Measurements from ENCODE around the gene ADCY5.

ADCY5 gene

DNA sequence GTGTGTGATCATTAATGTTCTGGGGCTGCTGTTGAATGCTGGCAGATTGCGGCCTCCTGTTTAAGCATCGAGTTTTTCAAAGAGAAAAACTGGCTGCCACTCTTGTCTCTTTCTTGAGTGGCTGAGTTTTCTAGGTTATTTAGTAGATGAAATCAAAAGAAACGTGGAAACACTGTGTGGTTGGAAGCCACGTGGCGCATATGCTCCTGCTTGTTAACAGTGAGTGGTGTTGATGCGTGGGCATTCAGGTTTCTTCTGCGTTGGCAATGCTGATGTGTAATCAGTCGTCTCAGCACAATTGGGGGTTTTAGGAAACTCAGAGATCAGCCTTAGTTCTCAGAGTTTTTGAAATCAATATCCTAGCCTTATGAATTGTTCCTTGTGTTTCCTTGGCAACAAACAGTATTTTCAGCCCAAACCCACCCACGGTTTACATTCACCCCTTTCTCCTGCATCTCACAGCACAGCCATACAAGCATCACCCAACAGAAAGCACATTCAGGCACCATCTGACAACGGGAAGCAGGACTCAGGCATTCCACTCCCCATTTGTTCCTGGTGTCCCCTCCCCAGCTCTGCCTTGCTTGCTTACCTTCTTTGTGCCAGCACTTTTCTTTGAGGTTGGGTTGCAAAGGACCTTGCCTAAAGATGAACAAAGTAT, 172.4 kb downstream of the ADCY5 start:
- Histone ChIP-seq H2AFZ (ENCODE audit: low read length, unreplicated experiment) (no peak overlapping the region), H3K4me3 (ENCODE audit: low read depth, low read length) (no peak overlapping the region), H3K36me3 (ENCODE audit: insufficient read depth, low read length) (peaks cover 7% of the 10 kb centered on the region), H3K79me2 (ENCODE audit: control insufficient read depth, insufficient read depth, low read length, unreplicated experiment) (no peaks in the 10 kb centered on the region), H3K27me3 (ENCODE audit: insufficient read depth, low read length) (no peaks in the 10 kb centered on the region), H3K27ac (ENCODE audit: low read depth, low read length) (no peak overlapping the region), H3K4me1 (ENCODE audit: control insufficient read depth, insufficient read depth, low read length, unreplicated experiment) (peaks cover 24% of the 10 kb centered on the region)

DNA sequence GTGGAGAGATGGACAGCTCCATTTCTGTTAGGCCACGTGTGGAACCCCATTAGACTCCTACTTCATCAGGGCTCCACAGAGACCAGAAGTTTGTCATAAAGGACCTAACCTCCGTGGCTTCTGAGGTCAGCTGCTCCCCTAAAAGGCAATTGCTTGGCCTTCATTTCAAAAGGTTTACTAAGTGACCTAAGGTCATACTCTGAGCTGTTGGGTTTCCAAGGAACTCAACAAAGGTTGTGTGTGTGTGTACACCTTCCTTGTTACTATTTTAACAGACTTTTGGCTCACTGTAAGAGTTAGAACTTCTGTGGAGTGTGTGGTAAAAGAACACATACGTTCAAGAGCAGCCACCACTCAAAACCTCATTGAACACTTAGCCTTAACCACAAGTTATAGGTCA, 173.2 kb downstream of the ADCY5 start:
- peaks cover 28% of the 10 kb centered on the region for H3K4me1 ChIP-seq (ENCODE audit: control insufficient read depth, insufficient read depth, low read length, unreplicated experiment)
- H3K27ac ChIP-seq (ENCODE audit: low read depth, low read length), result no peak overlapping the region
- no peak overlapping the region for H3K4me3 ChIP-seq (ENCODE audit: low read depth, low read length)
- H3K27me3 ChIP-seq (ENCODE audit: insufficient read depth, low read length), result no peaks in the 10 kb centered on the region
- no peak overlapping the region for H2AFZ ChIP-seq (ENCODE audit: low read length, unreplicated experiment)
- peaks cover 7% of the 10 kb centered on the region for H3K36me3 ChIP-seq (ENCODE audit: insufficient read depth, low read length)
- no peaks in the 10 kb centered on the region for H3K79me2 ChIP-seq (ENCODE audit: control insufficient read depth, insufficient read depth, low read length, unreplicated experiment)

DNA sequence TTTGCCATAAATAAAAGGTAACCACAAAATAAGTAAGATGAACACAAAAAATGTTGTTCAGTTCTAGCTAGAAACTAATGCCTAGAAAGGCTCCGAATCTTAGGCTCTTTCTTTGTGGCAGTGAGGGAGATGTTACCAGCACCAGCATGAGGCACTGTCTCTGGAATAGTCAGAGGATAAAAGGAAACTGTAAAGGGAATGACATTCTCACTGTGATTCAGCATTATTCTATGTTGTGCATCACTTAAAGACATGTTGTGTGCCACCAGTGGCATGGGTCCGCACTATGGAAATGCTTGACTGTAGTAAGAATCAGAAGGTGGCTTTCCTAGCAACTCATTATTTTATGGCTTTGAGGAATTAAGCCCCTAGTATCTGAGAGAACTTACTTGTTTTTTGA, 176.3 kb downstream of the ADCY5 start:
- Histone ChIP-seq H3K79me2 (ENCODE audit: control insufficient read depth, insufficient read depth, low read length, unreplicated experiment) (no peaks in the 10 kb centered on the region), H3K36me3 (ENCODE audit: insufficient read depth, low read length) (peaks cover 7% of the 10 kb centered on the region), H3K27me3 (ENCODE audit: insufficient read depth, low read length) (no peaks in the 10 kb centered on the region), H3K4me1 (ENCODE audit: control insufficient read depth, insufficient read depth, low read length, unreplicated experiment) (peaks cover 28% of the 10 kb centered on the region), H3K4me3 (ENCODE audit: low read depth, low read length) (peak overlapping the region; percentile 52; the same call in 1 of the 2 replicates), H2AFZ (ENCODE audit: low read length, unreplicated experiment) (peak overlapping the region; percentile 90), H3K27ac (ENCODE audit: low read depth, low read length) (peak overlapping the region; percentile 100)

DNA sequence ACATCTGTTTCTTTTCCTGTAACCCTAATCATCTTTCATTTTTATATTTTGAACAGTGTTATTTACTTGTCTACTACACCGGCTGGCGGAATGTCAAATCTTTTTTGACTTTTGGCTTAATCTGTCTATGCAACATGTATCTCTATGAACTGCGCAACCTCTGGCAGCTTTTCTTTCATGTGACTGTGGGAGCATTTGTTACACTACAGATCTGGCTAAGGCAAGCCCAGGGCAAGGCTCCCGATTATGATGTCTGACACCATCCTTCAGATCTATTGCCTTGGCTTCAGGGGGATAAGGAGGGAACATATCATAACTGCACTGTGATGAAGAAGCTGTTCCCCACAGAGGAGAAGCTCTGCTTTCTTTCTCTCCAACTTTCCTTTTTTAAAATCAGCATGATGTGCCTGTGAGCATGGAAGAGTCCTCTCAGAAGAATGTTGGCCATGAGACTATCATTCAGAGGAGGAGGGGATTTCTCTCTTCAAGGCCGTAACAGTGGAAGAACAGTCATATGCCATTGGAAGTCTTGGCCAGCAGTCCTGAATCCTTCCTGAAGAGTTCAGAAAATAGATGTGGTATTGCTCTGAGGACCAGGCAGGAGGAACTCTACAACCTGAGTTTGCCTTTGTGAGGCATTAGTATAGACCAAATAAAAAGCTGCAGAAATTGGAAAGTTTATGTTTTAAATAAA, 177.3 kb downstream of the ADCY5 start:
- no peak overlapping the region for H2AFZ ChIP-seq (ENCODE audit: low read length, unreplicated experiment)

DNA sequence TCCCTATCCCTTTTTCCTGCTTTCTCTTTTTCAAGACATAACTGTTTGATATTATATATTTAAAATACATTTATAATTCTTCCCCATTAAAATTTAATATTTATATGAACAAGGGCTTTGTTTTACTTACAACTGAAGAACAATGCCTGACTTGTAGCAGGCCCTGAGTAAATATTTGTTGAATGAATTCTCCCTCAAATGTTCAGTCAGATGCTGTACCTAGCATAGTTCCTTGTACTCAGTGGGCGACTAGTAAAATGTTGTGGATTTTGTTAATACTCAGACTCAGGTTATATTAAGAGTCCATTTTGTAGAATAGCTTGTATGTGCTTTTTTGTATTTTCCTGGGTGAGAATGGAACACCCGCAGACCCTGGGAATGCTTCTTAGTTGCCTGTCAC, 178.1 kb downstream of the ADCY5 start:
- no peak overlapping the region for H2AFZ ChIP-seq (ENCODE audit: low read length, unreplicated experiment)
- H3K4me3 ChIP-seq (ENCODE audit: low read depth, low read length), result no peak overlapping the region
- H3K4me1 ChIP-seq (ENCODE audit: control insufficient read depth, insufficient read depth, low read length, unreplicated experiment), result peaks cover 28% of the 10 kb centered on the region
- H3K27me3 ChIP-seq (ENCODE audit: insufficient read depth, low read length), result no peaks in the 10 kb centered on the region
- no peak overlapping the region for H3K27ac ChIP-seq (ENCODE audit: low read depth, low read length)
- H3K36me3 ChIP-seq (ENCODE audit: insufficient read depth, low read length), result peaks cover 24% of the 10 kb centered on the region
- no peaks in the 10 kb centered on the region for H3K79me2 ChIP-seq (ENCODE audit: control insufficient read depth, insufficient read depth, low read length, unreplicated experiment)

More for the DNA sequence above, 177.3 kb downstream of the ADCY5 start:
- Histone ChIP-seq H3K4me3 (ENCODE audit: low read depth, low read length) (no peak overlapping the region; the same call in 1 of the 2 replicates), H3K36me3 (ENCODE audit: insufficient read depth, low read length) (peaks cover 16% of the 10 kb centered on the region), H3K4me1 (ENCODE audit: control insufficient read depth, insufficient read depth, low read length, unreplicated experiment) (peaks cover 28% of the 10 kb centered on the region), H3K27ac (ENCODE audit: low read depth, low read length) (peak overlapping the region; percentile 100), H3K79me2 (ENCODE audit: control insufficient read depth, insufficient read depth, low read length, unreplicated experiment) (no peaks in the 10 kb centered on the region), H3K27me3 (ENCODE audit: insufficient read depth, low read length) (no peaks in the 10 kb centered on the region)

DNA sequence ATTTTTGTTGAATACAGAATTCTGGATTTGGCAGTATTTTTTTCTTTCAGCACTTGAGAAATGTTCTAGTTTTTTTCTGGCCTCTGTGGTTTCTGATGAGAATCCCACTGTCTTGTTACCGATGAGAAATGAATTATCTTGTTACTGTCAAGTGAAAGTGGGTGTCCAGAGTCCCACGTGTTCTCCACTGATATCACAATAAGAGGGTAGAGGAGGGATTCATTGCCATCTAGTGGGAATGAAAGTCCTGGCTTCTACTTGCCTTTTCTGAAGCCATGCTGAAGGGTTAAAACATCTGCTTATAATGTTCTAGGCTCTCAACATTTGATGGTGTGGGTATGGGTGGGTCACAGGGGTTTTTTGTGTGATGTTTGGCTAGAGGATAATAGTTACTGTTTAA, 181.1 kb downstream of the ADCY5 start:
- Histone ChIP-seq H2AFZ (ENCODE audit: low read length, unreplicated experiment) (no peak overlapping the region), H3K27ac (ENCODE audit: low read depth, low read length) (no peak overlapping the region), H3K27me3 (ENCODE audit: insufficient read depth, low read length) (no peaks in the 10 kb centered on the region), H3K4me3 (ENCODE audit: low read depth, low read length) (no peak overlapping the region), H3K36me3 (ENCODE audit: insufficient read depth, low read length) (peaks cover 43% of the 10 kb centered on the region), H3K4me1 (ENCODE audit: control insufficient read depth, insufficient read depth, low read length, unreplicated experiment) (peaks cover 17% of the 10 kb centered on the region), H3K79me2 (ENCODE audit: control insufficient read depth, insufficient read depth, low read length, unreplicated experiment) (no peaks in the 10 kb centered on the region)

DNA sequence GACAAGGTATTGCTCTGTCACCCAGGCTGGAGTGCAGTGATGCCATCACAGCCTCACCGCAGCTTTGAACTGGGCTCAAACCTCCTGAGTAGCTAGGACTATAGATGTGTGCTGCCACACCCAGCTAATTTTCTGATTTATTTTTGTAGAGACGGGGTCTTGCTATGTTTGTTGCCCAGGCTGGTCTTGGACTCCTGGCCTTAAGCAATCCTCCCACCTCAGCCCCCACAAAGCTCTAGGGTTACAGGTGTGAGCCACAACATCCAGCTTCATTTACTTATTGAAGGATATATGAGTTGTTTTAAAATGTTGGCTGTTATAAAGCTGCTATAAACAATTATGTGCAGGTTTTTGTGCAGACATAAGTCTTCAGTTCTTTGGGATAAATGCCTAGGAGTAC, 184.9 kb downstream of the ADCY5 start:
- Histone ChIP-seq H3K27ac (ENCODE audit: low read depth, low read length) (no peak overlapping the region), H3K27me3 (ENCODE audit: insufficient read depth, low read length) (no peaks in the 10 kb centered on the region), H3K4me3 (ENCODE audit: low read depth, low read length) (no peak overlapping the region), H3K79me2 (ENCODE audit: control insufficient read depth, insufficient read depth, low read length, unreplicated experiment) (no peaks in the 10 kb centered on the region), H3K36me3 (ENCODE audit: insufficient read depth, low read length) (peaks cover 36% of the 10 kb centered on the region), H2AFZ (ENCODE audit: low read length, unreplicated experiment) (no peak overlapping the region), H3K4me1 (ENCODE audit: control insufficient read depth, insufficient read depth, low read length, unreplicated experiment) (no peaks in the 10 kb centered on the region)

DNA sequence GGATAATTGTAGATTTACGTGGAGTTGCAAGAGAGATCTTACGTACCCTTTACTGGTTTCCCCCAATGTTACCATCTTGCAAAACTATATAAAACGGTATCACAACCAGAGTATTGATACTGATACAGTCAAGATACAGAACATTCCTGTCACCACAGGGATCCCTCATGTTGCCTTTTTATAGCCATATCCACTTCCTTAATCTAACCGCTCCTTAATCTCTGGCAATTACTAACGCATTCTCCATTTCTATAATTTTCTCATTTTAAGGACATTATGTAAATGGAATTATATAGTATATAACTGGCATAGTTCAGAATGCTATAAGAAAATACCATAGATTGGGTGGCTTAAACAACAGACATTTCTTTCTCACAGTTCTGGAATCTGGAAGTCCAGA, 186.0 kb downstream of the ADCY5 start:
- H3K27me3 ChIP-seq (ENCODE audit: insufficient read depth, low read length), result no peaks in the 10 kb centered on the region
- H3K79me2 ChIP-seq (ENCODE audit: control insufficient read depth, insufficient read depth, low read length, unreplicated experiment), result no peaks in the 10 kb centered on the region
- H2AFZ ChIP-seq (ENCODE audit: low read length, unreplicated experiment), result no peak overlapping the region
- peaks cover 36% of the 10 kb centered on the region for H3K36me3 ChIP-seq (ENCODE audit: insufficient read depth, low read length)
- H3K27ac ChIP-seq (ENCODE audit: low read depth, low read length), result no peak overlapping the region
- no peak overlapping the region for H3K4me3 ChIP-seq (ENCODE audit: low read depth, low read length)
- H3K4me1 ChIP-seq (ENCODE audit: control insufficient read depth, insufficient read depth, low read length, unreplicated experiment), result no peaks in the 10 kb centered on the region

DNA sequence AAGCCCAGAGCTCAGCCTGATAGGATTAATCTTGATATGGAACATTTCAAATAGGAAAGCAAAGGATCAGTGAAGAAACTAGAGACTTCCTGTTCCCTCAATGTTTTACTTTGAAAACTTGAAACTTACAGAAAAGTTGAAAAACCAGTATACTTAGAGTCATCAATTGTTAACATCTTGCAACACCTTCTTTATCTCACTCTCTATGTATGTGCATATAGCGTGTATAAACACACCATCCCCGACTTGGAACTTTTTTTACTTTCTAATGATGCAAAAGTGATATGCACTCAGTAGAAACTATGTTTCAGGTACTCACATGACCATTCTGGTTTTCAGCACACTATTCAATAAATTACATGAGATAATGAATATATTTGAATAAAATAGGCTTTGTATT, 186.7 kb downstream of the ADCY5 start:
- H2AFZ ChIP-seq (ENCODE audit: low read length, unreplicated experiment), result no peak overlapping the region
- H3K4me3 ChIP-seq (ENCODE audit: low read depth, low read length), result no peak overlapping the region
- H3K79me2 ChIP-seq (ENCODE audit: control insufficient read depth, insufficient read depth, low read length, unreplicated experiment), result no peaks in the 10 kb centered on the region
- H3K27me3 ChIP-seq (ENCODE audit: insufficient read depth, low read length), result no peaks in the 10 kb centered on the region
- no peak overlapping the region for H3K27ac ChIP-seq (ENCODE audit: low read depth, low read length)
- H3K4me1 ChIP-seq (ENCODE audit: control insufficient read depth, insufficient read depth, low read length, unreplicated experiment), result no peaks in the 10 kb centered on the region
- H3K36me3 ChIP-seq (ENCODE audit: insufficient read depth, low read length), result peaks cover 33% of the 10 kb centered on the region

DNA sequence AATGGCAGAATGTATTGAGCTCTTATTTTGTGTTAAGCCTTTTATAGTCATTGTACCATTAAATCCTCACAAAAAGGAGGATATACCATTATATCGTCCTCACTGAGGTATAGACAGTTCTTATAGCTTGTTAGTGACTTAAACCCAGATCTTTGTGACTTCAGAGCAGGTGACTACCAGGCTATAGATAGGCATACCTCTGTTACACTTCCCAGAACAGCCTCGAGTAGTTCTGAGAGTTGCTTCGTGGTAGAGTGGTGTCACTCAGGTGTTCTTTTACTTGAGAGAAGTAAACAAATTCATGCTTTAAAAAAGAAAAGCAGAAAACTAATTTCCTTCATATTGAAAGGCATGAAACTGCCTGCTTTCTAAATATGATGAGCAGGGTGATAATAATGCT, 187.2 kb downstream of the ADCY5 start:
- Histone ChIP-seq H3K4me3 (ENCODE audit: low read depth, low read length) (no peak overlapping the region), H3K79me2 (ENCODE audit: control insufficient read depth, insufficient read depth, low read length, unreplicated experiment) (no peaks in the 10 kb centered on the region), H3K4me1 (ENCODE audit: control insufficient read depth, insufficient read depth, low read length, unreplicated experiment) (no peaks in the 10 kb centered on the region), H2AFZ (ENCODE audit: low read length, unreplicated experiment) (no peak overlapping the region), H3K27me3 (ENCODE audit: insufficient read depth, low read length) (no peaks in the 10 kb centered on the region), H3K27ac (ENCODE audit: low read depth, low read length) (no peak overlapping the region), H3K36me3 (ENCODE audit: insufficient read depth, low read length) (peaks cover 27% of the 10 kb centered on the region)

DNA sequence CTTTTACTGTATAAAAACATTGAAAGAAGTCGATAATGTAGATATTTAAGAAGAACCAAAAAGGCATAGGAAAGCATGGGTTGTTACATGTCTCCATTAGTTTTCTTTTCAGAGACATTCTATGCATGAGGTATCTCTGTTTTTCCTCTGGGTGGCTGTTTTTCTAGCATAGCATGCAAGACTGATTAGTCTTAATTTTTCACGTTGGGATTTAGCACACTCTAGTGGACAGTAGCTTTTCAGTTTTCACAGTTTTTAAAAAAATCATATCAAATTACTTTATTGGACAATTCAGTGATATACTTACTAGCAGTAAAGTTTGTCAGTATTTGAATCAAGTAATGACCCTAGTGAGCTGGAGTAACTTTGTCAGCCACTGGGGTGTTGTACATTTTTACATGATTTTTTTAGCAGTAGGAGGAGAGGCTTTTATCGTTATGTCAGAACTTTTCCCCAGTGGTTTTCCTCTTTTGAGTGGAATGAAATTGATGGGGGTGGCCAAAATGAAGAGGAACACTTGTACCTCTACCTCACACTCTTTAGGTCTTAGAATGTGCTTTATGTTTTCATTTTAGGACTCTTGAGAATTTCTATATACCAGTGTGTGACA, 190.0 kb downstream of the ADCY5 start:
- Histone ChIP-seq H3K27me3 (ENCODE audit: insufficient read depth, low read length) (no peaks in the 10 kb centered on the region), H3K79me2 (ENCODE audit: control insufficient read depth, insufficient read depth, low read length, unreplicated experiment) (no peaks in the 10 kb centered on the region)

More for the DNA sequence above, 190.0 kb downstream of the ADCY5 start:
- Histone ChIP-seq H3K27ac (ENCODE audit: low read depth, low read length) (no peak overlapping the region), H2AFZ (ENCODE audit: low read length, unreplicated experiment) (no peak overlapping the region), H3K36me3 (ENCODE audit: insufficient read depth, low read length) (0 out of 2 replicates have a peak, but pooled peaks cover under 1% of the 10 kb centered on the region), H3K4me1 (ENCODE audit: control insufficient read depth, insufficient read depth, low read length, unreplicated experiment) (no peaks in the 10 kb centered on the region), H3K4me3 (ENCODE audit: low read depth, low read length) (no peak overlapping the region)

All from ACC112 (cell line).